Karpas-422 (cell line): ENCODE results near the gene USP17L26. TPM values are rescaled to one million over a fixed set of nuclear protein-coding genes. Genes with fewer than 3 reads are reported as not detected.
"Not testable (repeated sequence)": the region's sequence is repeated elsewhere in the genome, so short reads cannot be mapped to it uniquely, and the experiment has no call there.

Source experiments
- DNase-seq: peaks from one replicate; pipeline ENCODE4 v3.0.0-alpha.2; 2015
- H2AFZ ChIP-seq: fragments of 200-600 bp; sonication (generic); 2 replicates; pipeline ENCODE4 v1.6.1; 2014; ENCODE audit warnings: antibody characterized with exemption, low read length, mixed read lengths
- H3K27ac ChIP-seq: fragments of 200-600 bp; sonication (generic); 2 replicates; pipeline ENCODE4 v1.5.1; 2014; ENCODE audit warnings: mild to moderate bottlenecking, low read length, moderate library complexity
- H3K27me3 ChIP-seq: fragments of 200-600 bp; sonication (generic); 2 replicates; pipeline ENCODE4 v1.6.1; 2014; ENCODE audit warnings: low read length, mixed read lengths
- H3K36me3 ChIP-seq: fragments of 200-600 bp; sonication (generic); 2 replicates; pipeline ENCODE4 v1.6.1; 2014; ENCODE audit warnings: low read length, mixed read lengths; ENCODE audit not compliant: insufficient read depth
- H3K4me1 ChIP-seq: fragments of 200-600 bp; sonication (generic); 2 replicates; pipeline ENCODE4 v1.6.1; 2014; ENCODE audit warnings: mild to moderate bottlenecking, low read length, mixed read lengths
- H3K4me2 ChIP-seq: fragments of 200-600 bp; sonication (generic); 2 replicates; pipeline ENCODE4 v1.6.1; 2014; ENCODE audit warnings: low read length, low read depth, mild to moderate bottlenecking; ENCODE audit not compliant: poor library complexity, severe bottlenecking
- H3K4me3 ChIP-seq: fragments of 200-600 bp; sonication (generic); 2 replicates; pipeline ENCODE4 v1.5.1; 2014; ENCODE audit warnings: mild to moderate bottlenecking, antibody characterized with exemption, low read length, mixed read lengths
- H3K79me2 ChIP-seq: fragments of 200-600 bp; sonication (generic); 2 replicates; pipeline ENCODE4 v1.6.1; 2014; ENCODE audit warnings: mild to moderate bottlenecking, low read length, mixed read lengths
- H3K9ac ChIP-seq: fragments of 200-600 bp; sonication (generic); 2 replicates; pipeline ENCODE4 v1.6.0; 2014; ENCODE audit warnings: low read length
- H3K9me2 ChIP-seq: fragments of 200-600 bp; sonication (generic), shearing (Covaris generic); replicated peaks from 2 replicates; pipeline ENCODE4 v1.6.0; 2014; ENCODE audit warnings: mild to moderate bottlenecking, low read length, moderate library complexity; ENCODE audit not compliant: insufficient read depth
- H3K9me3 ChIP-seq: fragments of 300-700, 200-600 bp; sonication (generic); 2 replicates; pipeline ENCODE4 v1.6.1; 2014; ENCODE audit warnings: low read length, mixed read lengths
- H4K20me1 ChIP-seq: fragments of 200-600 bp; sonication (generic); 2 replicates; pipeline ENCODE4 v1.6.1; 2014; ENCODE audit warnings: mild to moderate bottlenecking, antibody characterized with exemption, low read length, low read depth; ENCODE audit not compliant: insufficient read depth
- total RNA-seq: library from RNA; depleted of rRNA; stranded (reverse); fragments of >200 nt; shearing (Covaris generic); gene quantifications from 2 replicates; pipeline ENCODE4 v1.2.3, GENCODE V29; 2014; ENCODE audit warnings: low replicate concordance; rRNA removed

USP17L26 gene
- total RNA-seq, 1 experiment from 2014 or later, result not detected

GRCh38 chr4:9353338-9353737 is 18.9 kb downstream of the USP17L26 start, which contains the start of gene USP17L29:
USP17L29 (plus strand) TSS chr4:9353638; CDS start chr4:9353638, 0 bp downstream.
- not testable (repeated sequence) for H3K79me2 ChIP-seq, H3K9me3 ChIP-seq, H3K27ac ChIP-seq, H4K20me1 ChIP-seq, H3K9me2 ChIP-seq, H3K4me3 ChIP-seq, H2AFZ ChIP-seq, H3K36me3 ChIP-seq, H3K4me1 ChIP-seq, H3K4me2 ChIP-seq, H3K9ac ChIP-seq, DNase-seq, H3K27me3 ChIP-seq

DNA sequence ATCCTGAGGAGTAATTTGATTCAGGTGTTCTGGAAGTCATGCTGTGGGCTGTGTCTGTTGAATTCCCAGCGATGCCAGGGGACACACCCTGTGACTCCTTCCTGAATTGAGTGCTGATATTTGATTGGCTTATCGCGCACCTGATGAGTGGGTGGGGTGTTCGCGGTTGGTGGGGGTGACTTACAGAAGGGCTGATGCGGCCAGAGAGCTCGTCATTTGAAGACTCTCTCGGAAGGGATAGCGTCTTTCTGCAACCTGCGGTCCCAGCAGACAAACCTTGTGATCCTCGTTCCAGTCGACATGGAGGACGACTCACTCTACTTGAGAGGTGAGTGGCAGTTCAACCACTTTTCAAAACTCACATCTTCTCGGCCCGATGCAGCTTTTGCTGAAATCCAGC is 28.4 kb downstream of the USP17L26 start, which contains the start of gene USP17L30:
USP17L30 (plus strand) TSS at position 301 of the 400 bp plus-strand sequence; CDS start at position 301, 0 bp downstream.
- not testable (repeated sequence) for H3K4me2 ChIP-seq, H2AFZ ChIP-seq, H3K9me2 ChIP-seq, H3K4me3 ChIP-seq, H3K36me3 ChIP-seq, H3K27me3 ChIP-seq, H3K4me1 ChIP-seq, H3K9me3 ChIP-seq, H3K27ac ChIP-seq, H3K9ac ChIP-seq, H3K79me2 ChIP-seq, DNase-seq, H4K20me1 ChIP-seq

- not testable (repeated sequence) for H3K9ac ChIP-seq, H4K20me1 ChIP-seq, H3K27me3 ChIP-seq, H3K4me3 ChIP-seq, H3K4me2 ChIP-seq, H2AFZ ChIP-seq, H3K27ac ChIP-seq, H3K9me3 ChIP-seq, H3K9me2 ChIP-seq, H3K4me1 ChIP-seq, DNase-seq, H3K36me3 ChIP-seq, H3K79me2 ChIP-seq
These were observed 45.4 kb downstream of the USP17L26 start for GRCh38 chr4:9379881-9380280.

DNA sequence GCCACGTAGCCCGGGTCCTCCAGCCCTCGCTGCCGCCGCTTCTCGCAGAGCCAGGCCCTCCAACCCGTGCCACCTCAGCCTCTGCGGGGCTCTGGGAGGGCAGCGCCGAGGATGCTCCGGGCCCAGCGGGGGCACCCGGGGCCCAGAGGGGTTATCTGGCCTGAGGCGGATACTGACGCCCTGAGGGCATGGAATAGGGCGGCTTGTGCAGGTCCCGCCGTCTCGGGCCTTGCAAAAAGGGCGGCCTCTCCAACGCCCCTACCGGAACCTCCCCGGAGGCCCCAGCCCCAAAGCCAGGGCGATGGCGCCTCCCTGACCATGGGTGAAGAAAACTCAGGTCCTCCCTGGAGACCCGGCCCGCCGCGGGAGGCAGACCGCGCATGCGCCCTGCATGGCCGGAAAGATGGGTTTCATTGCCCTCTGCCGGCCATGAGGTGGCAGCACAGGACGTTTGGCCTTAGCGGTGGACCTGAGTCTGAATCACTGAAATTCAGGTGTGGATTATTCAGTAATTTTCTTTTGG is 46.6 kb downstream of the USP17L26 start:
- not testable (repeated sequence) for H3K9me3 ChIP-seq, H4K20me1 ChIP-seq, DNase-seq, H3K27me3 ChIP-seq, H2AFZ ChIP-seq, H3K4me2 ChIP-seq, H3K79me2 ChIP-seq, H3K9me2 ChIP-seq, H3K27ac ChIP-seq, H3K9ac ChIP-seq, H3K36me3 ChIP-seq, H3K4me1 ChIP-seq, H3K4me3 ChIP-seq

DNA sequence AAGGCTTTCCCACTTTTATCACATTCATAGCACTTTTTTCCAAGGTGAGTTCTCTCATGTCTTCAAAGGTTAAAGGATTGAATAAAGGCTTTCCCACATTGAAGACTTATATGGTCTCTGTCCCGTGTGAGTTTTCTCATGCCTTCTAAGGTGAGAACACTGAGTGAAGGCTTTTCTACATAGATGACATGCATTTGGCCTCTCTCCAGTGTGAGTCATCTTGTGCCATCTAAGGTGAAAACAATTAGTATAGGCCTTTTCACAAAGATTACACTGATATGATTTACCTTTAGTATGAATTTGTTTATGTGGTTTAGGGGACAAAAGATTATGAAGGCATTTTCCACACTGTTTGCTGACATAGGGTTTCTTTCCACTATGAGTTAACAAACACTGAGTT is 49.7 kb downstream of the USP17L26 start:
- H4K20me1 ChIP-seq, result no peaks in the 10 kb centered on the region
- H3K9me3 ChIP-seq, result no peaks in the 10 kb centered on the region
- no peaks in the 10 kb centered on the region for H3K79me2 ChIP-seq
- H3K4me3 ChIP-seq, result no peak overlapping the region
- H3K4me2 ChIP-seq, result no peak overlapping the region
- H3K27me3 ChIP-seq, result no peaks in the 10 kb centered on the region
- no peaks in the 10 kb centered on the region for H3K9me2 ChIP-seq
- H3K27ac ChIP-seq, result no peak overlapping the region
- no peak overlapping the region for H2AFZ ChIP-seq
- H3K36me3 ChIP-seq, result no peaks in the 10 kb centered on the region
- no peaks in the 10 kb centered on the region for H3K4me1 ChIP-seq
- DNase-seq, result no peak
- H3K9ac ChIP-seq, result no peak overlapping the region

Other genes with a start within 250 kb of the USP17L26 start
- not detected in 2 replicates for gene FAM90A26, start 164.2 kb upstream of the USP17L26 start, total RNA-seq
- gene USP17L10, start 124.0 kb upstream of the USP17L26 start, total RNA-seq, result not detected in 2 replicates
- gene USP17L11, start 119.3 kb upstream of the USP17L26 start, total RNA-seq, result not detected in 2 replicates
- gene USP17L12, start 114.5 kb upstream of the USP17L26 start, total RNA-seq, result not detected in 2 replicates
- not detected in 2 replicates for gene USP17L13, start 109.8 kb upstream of the USP17L26 start, total RNA-seq
- not detected in 2 replicates for gene USP17L15, start 100.3 kb upstream of the USP17L26 start, total RNA-seq
- gene USP17L17, start 90.8 kb upstream of the USP17L26 start, total RNA-seq, result not detected in 2 replicates
- not detected in 2 replicates for gene USP17L18, start 86.0 kb upstream of the USP17L26 start, total RNA-seq
- not detected in 2 replicates for gene USP17L19, start 81.3 kb upstream of the USP17L26 start, total RNA-seq
- gene USP17L20, start 76.5 kb upstream of the USP17L26 start, total RNA-seq, result not detected in 2 replicates
- gene USP17L21, start 71.8 kb upstream of the USP17L26 start, total RNA-seq, result not detected in 2 replicates
- gene USP17L22, start 67.0 kb upstream of the USP17L26 start, total RNA-seq, result not detected in 2 replicates
- gene USP17L24, start 9.5 kb upstream of the USP17L26 start, total RNA-seq, result not detected in 2 replicates
- not detected in 2 replicates for gene USP17L25, start 4.7 kb upstream of the USP17L26 start, total RNA-seq
- gene USP17L5, start 4.7 kb downstream of the USP17L26 start, total RNA-seq, result not detected in 2 replicates
- not detected in 2 replicates for gene USP17L27, start 9.5 kb downstream of the USP17L26 start, total RNA-seq
- not detected in 2 replicates for gene USP17L28, start 14.2 kb downstream of the USP17L26 start, total RNA-seq
- gene USP17L29, start 19.0 kb downstream of the USP17L26 start, total RNA-seq, result not detected in 2 replicates
- not detected in 2 replicates for gene USP17L30, start 28.5 kb downstream of the USP17L26 start, total RNA-seq
- gene DEFB131A, start 109.8 kb downstream of the USP17L26 start, total RNA-seq, result not detected in 2 replicates